ENCODE measurements around the gene TPRN.

- TF ChIP-seq CTCF (IDR thresholded peaks at IDR 0.05) (no peak), ZFX (IDR thresholded peaks at IDR 0.05; ENCODE audit: borderline replicate concordance) (no peak)
These were observed 49.7 kb downstream of the TPRN start for GRCh38 chr9:137150617-137151457.

Data from 22Rv1 (cell line).